NOMO-1 (cell line): ENCODE data around the gene ENTPD6.

ENCODE experiments used
- DNase-seq, 2 experiments: peaks; one replicate each; lab custom pipeline; 2025; ENCODE audit not compliant: unreplicated experiment in 2 of 2; lab: John Stamatoyannopoulos, UW

Gene ENTPD6

GRCh38 chr20:25187220-25187619 is 8.3 kb upstream of the ENTPD6 start:
- no peak for DNase-seq

GRCh38 chr20:25187635-25188034 is 7.9 kb upstream of the ENTPD6 start:
- no peak for DNase-seq

GRCh38 chr20:25188218-25188617 is 7.3 kb upstream of the ENTPD6 start:
- no peak for DNase-seq

GRCh38 chr20:25191051-25191450 is 4.5 kb upstream of the ENTPD6 start:
- DNase-seq: no peak

- no peak for DNase-seq
Observed at GRCh38 chr20:25191689-25192088, 3.8 kb upstream of the ENTPD6 start.

GRCh38 chr20:25193843-25194242 is 1.7 kb upstream of the ENTPD6 start:
- no peak for DNase-seq

GRCh38 chr20:25194333-25194972 is 1.1 kb upstream of the ENTPD6 start:
- DNase-seq: no peak

GRCh38 chr20:25195962-25196785 is 662 bp downstream of the ENTPD6 start:
- no peak for DNase-seq

GRCh38 chr20:25196786-25197120 is 1.2 kb downstream of the ENTPD6 start:
- no peak for DNase-seq

GRCh38 chr20:25197183-25197869 is 1.8 kb downstream of the ENTPD6 start:
- no peak for DNase-seq

- no peak for DNase-seq
Observed at GRCh38 chr20:25197870-25198190, 2.3 kb downstream of the ENTPD6 start.

GRCh38 chr20:25198663-25199383 is 3.3 kb downstream of the ENTPD6 start:
- no peak for DNase-seq

GRCh38 chr20:25199473-25200260 is 4.2 kb downstream of the ENTPD6 start:
- no peak for DNase-seq

GRCh38 chr20:25203089-25203488 is 7.6 kb downstream of the ENTPD6 start:
- no peak for DNase-seq

GRCh38 chr20:25203871-25204320 is 8.4 kb downstream of the ENTPD6 start:
- peak; percentile 13 to 73 for DNase-seq

GRCh38 chr20:25204550-25205276 is 9.2 kb downstream of the ENTPD6 start:
- DNase-seq: peak; percentile 50 to 67

- DNase-seq: no peak
Observed at GRCh38 chr20:25205277-25206062, 10.0 kb downstream of the ENTPD6 start.

GRCh38 chr20:25206063-25206403 is 10.5 kb downstream of the ENTPD6 start:
- DNase-seq: no peak

GRCh38 chr20:25206548-25206947 is 11.0 kb downstream of the ENTPD6 start:
- DNase-seq: no peak
